ENCODE data around the gene JPH3. TPM values are rescaled to one million over a fixed set of nuclear protein-coding genes. Genes with fewer than 3 reads are reported as not detected.
"Not testable (repeated sequence)": the region's sequence is repeated elsewhere in the genome, so short reads cannot be mapped to it uniquely, and the experiment has no call there.

Gene JPH3
- total RNA-seq, 1 experiment from 2014 or later = 2.6 TPM

DNA sequence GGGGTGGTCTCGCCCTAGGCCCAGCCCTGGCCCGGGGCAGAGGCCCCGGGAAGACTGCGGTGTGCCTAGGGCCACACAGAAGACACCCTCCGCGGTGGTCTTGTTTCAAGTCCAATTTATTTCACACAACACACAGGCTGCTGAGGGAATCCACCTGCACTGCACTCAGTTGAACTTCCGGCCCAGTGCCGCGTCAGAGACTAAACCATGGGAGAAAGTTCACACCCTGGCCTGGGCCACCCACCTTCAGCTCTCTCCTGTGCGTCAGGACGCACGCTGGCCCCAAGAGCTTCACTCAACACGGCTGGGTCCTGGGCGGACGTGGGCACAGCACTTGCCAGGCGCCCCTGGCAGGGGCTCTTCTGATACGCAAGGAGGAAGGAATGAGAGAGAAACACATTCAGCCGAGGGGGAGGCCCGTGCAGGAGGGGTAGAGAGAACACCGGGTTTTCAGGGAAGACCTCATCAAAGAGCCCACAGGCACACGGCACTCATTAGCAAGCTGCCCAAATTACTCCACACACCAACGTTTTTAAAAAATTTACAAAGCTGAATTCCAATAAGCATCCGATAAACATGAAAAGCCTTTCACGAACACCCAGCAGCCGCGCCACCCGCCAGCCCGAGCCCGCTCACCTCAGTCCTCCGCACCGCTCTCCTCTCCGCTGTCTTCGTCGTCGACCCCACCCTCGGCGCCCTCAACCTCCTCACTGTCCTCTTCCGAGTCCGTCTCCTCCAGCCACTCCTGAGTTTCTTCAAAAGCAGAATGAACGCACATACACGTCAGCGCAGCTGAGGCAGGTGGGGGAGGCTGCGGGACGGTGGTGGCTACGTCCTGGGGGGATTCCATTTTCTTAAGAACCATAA, 105.6 kb downstream of the JPH3 start:
- DNase-seq (ENCODE audit: low read depth, low spot score) = no peak
- in situ Hi-C loops (cut with HindIII; ENCODE audit: low pct_unique_long_range_greater_than_20kb, low sequenced_read_pairs) = no loop called here

DNA sequence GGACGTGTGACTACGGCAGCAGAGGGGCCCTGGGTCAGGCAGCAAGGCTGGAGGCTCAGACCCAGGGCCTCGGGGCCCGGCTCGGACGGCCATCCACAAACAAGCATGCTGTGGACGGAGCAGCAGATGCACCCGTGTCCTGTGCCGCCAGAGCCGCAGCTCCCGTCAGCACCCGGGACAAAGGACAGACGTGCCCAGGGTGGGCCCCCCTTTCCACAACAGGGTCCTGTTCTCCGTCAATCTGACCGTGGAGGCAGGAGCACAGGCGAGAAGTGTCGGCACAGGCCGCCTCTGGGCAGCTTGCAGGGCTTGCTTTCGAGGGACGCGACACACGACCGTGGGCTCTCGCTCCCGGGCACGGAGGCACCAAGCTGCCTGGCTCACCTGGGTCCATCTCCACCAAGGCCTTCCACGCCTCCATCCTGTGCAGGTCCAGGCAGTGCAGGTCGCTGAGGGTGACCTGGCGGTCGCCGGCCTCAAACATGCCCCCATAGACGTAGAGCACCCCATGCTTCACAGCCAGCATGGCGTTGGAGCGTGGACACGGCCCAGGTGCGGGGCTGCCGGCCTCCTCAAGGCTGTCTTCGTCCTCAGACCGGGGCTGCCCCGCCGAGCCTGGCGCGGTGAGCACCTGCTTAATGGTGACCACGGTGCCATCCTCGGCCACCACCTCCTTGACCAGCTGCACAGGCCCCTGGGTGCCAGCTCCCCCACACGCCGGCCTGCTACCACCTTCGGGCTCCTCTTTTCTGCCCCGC, 106.8 kb downstream of the JPH3 start:
- in situ Hi-C loops (cut with HindIII; ENCODE audit: low pct_unique_long_range_greater_than_20kb, low sequenced_read_pairs) = no loop called here
- DNase-seq (ENCODE audit: low read depth, low spot score) = no peak

DNA sequence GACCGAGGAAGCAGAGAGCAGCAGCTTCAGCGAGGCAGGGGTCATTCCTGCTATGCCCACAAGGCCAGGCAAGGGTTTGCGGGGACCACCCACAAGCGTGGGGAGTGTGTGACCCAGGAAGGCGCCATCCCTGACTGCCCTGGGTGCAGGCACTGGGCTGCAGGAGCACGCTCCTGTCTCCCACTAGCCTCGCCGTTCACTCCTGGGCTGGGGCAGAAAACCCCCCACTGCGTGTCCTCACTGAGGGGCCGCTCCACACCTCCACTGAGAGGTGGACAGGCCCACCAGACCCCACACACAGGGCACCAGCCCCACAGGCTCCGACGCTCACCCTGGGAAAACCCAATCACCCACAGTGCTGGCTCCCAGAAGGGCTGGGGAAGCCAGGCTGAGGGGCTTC, 107.4 kb downstream of the JPH3 start:
- in situ Hi-C loops (cut with HindIII; ENCODE audit: low pct_unique_long_range_greater_than_20kb, low sequenced_read_pairs) = no loop called here
- no peak for DNase-seq (ENCODE audit: low read depth, low spot score)

DNA sequence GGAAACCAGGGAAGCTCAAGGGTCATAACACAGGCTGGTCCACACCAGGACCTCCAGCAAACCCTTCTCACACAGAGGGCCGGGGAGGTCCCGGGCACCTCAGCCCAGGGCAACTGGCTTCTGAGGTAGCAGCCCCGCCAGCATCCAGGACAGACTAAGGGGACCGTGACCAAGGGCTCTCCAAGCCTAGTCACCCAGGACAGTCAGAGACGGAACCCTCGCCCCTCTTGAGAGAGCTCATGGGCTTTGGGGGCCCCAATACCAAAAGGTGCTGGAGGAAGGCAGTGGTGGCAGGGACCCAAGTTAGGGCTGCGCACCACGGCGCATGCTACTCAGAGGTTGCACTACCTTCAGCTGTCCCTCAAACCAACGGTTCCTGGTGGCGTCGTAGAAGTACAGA, 108.6 kb downstream of the JPH3 start:
- in situ Hi-C loops (cut with HindIII; ENCODE audit: low pct_unique_long_range_greater_than_20kb, low sequenced_read_pairs) = no loop called here
- DNase-seq (ENCODE audit: low read depth, low spot score) = no peak

DNA sequence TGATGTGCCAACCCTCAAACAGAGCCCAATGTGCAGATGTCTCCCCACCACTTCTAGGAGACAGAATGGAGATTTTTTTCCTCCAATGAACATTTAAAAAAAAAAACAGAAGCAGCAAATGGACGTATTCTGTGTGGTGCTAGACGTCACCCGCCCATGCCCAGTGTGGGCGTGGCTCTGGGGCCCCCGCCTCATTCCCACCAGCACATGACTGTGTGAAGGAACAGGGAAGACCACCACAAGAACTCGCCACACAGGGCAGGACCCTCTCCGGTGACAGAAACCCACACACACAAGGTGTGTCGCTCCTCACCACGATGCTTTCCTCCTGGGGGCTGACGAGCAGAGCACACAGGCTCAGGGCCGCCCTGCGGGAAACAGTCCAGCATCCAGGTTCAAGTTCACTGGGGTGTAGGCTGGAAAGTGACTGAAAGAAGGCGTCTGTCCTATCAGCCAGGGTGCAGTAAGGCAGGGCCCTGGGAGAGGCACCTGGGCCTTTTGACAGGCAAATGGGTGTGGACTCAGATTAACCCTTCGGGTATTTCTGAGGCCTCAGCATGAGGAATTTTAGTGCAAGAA, 110.0 kb downstream of the JPH3 start:
- no peak for DNase-seq (ENCODE audit: low read depth, low spot score)
- in situ Hi-C loops (cut with HindIII; ENCODE audit: low pct_unique_long_range_greater_than_20kb, low sequenced_read_pairs) = no loop called here

DNA sequence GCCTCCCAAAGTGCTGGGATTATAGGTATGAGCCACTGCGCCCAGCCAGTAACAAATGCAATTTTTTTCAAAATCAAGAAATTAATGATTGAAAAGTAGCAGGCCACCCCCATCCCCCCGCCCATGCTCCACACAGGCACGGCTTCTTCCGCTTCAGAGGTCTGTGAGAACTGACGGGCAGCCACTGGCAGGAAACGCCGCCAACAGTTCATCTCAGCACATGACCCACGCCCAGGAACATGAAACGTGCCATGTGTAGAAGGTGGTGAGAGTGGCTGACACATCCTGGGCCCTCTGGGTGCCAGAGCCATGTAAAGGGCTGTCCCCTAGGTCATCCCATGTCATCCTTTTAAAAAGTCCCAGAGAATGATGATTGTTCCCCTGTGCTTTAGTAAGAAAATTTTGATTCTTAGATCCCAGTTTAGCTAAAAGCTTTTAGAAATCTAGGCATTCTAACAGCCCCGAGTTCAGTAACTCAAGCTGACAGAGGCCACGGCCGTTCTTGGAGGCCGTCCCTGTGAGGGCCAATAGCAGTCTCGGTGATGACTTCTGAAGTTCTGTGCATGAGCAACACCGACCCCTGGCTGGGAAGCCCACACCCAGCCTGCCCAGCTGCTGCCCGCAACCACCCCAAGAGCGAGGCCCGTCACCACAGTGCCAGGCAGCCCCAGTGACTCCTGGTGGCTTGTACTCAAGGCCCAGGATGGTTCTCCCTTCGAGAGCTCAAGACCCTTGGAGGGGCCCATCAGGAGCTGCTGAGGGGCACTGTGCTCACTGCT, 111.3 kb downstream of the JPH3 start:
- no peak for DNase-seq (ENCODE audit: low read depth, low spot score)
- in situ Hi-C loops (cut with HindIII; ENCODE audit: low pct_unique_long_range_greater_than_20kb, low sequenced_read_pairs) = no loop called here

DNA sequence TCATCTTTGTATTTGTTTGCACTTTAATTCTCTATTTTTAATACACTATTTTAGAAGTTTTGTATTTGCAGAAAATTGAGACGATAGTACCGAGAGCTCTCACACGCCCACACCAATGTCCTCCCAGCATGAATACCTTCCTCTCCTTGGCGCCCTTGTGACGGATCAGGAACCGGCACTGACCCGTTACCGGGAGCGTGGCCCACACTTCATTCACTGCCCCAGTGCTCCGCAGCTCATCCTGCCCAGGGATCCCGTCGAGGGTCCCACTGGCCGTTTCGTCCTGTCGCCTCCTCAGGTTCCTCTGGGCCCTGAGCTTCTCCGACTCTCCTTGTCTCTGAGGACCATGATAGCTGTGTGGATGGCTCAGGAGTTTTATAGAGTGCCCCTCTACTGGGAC, 112.9 kb downstream of the JPH3 start:
- in situ Hi-C loops (cut with HindIII; ENCODE audit: low pct_unique_long_range_greater_than_20kb, low sequenced_read_pairs) = no loop called here
- DNase-seq (ENCODE audit: low read depth, low spot score) = no peak

DNA sequence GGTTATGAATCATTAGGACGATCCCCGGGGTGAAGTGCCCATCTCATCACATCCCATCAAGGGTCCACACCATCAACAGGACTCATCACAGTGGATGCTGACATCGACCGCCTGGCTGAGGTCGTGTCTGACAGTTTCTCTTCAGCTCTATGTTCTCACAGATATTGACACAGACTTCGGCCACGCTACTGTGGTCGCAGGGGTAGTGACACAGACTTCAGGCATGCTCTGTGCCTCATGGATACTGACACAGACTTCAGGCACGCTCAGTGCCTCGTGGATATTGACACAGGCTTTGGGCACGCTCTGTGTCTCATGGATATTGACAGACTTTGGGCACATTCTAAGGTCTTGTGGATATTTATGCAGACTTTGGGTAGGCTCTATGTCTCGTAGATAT, 113.3 kb downstream of the JPH3 start:
- in situ Hi-C loops (cut with HindIII; ENCODE audit: low pct_unique_long_range_greater_than_20kb, low sequenced_read_pairs) = no loop called here
- DNase-seq (ENCODE audit: low read depth, low spot score) = no peak

DNA sequence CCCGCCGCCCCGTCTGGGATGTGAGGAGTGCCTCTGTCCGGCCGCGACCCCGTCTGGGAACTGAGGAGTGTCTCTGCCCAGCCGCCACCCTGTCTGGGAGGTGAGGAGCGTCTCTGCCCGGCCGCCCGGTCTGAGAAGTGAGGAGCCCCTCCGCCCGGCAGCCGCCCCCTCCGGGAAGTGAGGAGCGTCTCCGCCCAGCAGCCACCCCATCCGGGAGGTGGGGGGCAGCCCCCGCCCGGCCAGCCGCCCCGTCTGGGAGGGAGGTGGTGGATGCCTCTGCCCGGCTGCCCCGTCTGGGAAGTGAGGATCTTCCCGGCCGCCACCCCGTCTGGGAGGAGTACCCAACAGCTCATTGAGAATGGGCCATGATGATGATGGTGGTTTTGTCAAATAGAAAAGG, 116.5 kb downstream of the JPH3 start:
- in situ Hi-C loops (cut with HindIII; ENCODE audit: low pct_unique_long_range_greater_than_20kb, low sequenced_read_pairs); DNase-seq (ENCODE audit: low read depth, low spot score): not testable (repeated sequence)

DNA sequence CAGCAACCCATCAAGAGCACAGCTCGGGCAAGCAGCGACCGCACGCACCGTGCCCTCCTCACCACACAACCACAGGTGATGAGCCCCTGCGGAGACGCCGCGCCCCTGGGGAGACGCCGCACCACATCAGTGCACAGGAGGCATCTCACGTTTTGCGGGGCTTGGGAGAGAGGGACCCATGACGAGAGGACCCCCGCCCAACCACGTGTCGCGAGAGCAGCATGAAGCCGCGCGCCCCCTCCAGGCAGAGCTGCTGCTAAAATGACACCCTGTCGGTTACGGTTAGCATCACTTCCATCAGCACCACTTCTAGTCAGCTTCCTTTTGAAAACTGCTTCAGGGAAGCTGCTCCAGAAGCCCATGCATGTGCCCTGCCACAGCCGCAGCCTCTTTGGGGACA, 118.1 kb downstream of the JPH3 start:
- in situ Hi-C loops (cut with HindIII; ENCODE audit: low pct_unique_long_range_greater_than_20kb, low sequenced_read_pairs) = no loop called here
- no peak for DNase-seq (ENCODE audit: low read depth, low spot score)

DNA sequence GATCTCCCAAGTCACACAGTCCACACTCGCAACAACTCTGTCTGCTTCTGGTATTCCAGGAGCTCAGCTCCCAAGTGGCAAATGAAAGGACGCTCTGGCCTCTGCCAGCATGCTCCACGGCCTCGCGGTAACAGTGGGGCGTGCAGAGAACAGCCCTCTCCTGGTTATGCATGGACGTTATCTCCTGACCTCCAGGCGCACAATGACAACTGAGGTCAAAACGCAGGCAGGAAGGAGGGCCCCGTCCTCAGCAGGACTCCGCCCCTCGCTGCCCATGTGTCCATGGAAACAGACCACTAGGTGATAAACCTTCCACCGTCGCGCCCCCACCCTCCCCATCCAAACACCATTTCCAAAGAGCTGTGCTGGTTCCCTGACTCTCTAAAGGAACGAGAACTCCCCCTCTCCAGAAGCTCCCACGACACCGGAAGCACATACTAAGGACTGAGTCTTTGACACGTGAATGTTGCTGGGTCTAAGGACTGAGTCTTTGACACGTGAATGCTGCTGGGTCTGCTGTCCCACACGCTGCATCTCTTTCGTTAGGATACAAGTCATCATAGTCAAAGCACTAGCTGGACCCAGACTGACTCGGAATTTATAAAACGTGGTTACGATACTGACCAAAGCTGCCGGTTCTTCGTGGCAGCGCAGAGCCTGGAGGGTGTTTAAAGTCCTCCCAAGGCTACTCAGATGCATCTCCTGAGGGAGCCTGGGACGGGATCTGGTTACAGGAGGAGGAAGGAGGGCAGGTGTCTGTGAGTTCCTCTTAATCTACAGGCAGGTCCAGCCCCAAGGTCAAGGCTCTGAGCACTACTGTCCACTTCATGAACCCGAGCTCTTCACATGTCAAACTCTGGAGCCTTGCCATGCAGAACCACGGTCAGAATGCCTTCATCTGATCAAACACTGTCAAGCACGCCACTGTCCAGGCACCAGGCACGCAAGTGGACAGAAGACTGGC, 119.6 kb downstream of the JPH3 start:
- in situ Hi-C loops (cut with HindIII; ENCODE audit: low pct_unique_long_range_greater_than_20kb, low sequenced_read_pairs) = no loop called here

DNA sequence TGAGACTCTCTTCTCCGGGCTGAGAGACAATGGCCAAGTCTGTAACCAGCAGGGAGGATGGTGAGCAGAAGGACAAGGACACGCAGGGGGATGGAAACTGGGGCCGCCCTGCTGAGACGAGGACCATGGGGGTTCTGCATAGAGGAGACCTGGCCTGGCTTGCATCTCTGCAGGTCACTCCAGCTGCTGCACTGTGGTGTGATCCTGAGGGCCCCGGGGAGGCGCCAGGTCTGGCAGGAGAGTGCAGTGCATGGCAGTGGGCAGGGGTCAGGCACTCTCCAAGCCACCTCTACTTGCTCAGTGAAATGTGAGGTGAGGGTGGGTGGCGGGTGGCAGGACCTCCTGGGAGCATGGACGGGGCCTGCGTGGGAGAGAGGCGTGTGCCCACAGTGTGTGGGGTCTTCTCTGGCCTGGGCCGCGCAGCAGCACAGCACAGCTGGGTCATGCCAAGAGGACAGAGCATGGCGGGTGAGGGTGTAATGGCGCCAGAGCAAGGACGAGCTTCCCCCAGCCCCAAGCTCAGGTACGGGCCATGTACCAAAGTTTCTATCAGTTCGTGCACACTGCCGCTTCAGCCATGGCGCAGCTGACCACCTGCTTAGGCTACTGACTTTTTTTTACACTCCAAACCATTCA, 120.4 kb downstream of the JPH3 start:
- in situ Hi-C loops (cut with HindIII; ENCODE audit: low pct_unique_long_range_greater_than_20kb, low sequenced_read_pairs) = no loop called here
- no peak for DNase-seq (ENCODE audit: low read depth, low spot score)

More for the DNA sequence above, 119.6 kb downstream of the JPH3 start:
- DNase-seq (ENCODE audit: low read depth, low spot score) = no peak

DNA sequence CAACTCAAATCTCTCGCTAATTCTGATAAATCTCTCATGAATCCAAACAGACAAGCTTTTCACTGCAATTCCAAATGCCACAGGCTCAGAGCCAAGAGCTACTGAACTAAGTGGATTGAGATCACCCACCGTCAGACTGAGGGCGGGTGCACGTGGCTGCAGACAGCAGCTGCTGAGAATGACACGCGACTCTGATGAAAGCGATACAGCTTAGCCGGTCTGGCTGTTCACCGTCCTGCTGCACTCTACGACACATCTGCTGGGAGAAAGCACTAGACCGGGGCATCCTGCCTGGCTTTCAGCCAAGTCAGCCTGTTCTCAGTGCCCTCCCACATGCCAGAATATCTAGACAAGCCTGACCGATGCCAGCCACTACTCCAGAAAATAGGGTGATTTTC, 120.9 kb downstream of the JPH3 start:
- DNase-seq (ENCODE audit: low read depth, low spot score) = peak; percentile 94
- in situ Hi-C loops (cut with HindIII; ENCODE audit: low pct_unique_long_range_greater_than_20kb, low sequenced_read_pairs) = no loop called here

DNA sequence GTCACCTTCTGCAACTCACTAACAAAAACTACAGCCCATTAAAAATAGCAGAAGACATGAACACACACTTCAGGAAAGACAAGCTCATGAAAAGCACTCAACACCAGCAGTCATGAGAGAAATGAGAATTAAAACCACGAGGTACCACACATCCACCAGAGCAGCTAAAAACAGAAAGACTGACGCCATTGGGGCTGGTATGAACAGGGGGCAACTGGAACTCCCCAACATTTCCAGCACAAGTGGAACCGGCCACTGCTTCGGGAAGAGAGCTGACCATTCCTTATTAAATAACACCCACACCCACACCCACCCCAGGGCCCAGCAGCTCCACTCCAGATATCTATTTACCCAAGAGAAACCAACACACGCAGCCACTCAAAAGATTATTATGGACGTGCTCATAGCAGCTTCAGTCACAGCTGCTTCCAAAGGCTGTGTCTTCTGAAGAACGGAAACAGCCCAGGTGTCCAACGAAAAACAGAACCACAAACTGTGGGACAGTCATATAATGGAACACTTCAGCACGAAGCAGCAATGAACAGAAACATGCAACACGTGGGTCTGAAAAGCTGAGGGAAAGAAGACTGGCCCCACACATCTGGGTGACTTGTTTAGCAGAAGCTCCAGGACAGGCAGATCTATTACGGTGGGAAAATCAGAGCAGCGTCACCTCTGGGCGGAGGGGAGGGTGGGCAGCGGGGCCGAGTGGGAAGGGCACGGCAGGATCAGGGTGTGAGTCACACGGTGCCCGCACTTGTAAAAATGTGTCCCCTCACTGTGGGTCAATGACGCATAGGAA, 122.4 kb downstream of the JPH3 start:
- no peak for DNase-seq (ENCODE audit: low read depth, low spot score)
- in situ Hi-C loops (cut with HindIII; ENCODE audit: low pct_unique_long_range_greater_than_20kb, low sequenced_read_pairs) = no loop called here

DNA sequence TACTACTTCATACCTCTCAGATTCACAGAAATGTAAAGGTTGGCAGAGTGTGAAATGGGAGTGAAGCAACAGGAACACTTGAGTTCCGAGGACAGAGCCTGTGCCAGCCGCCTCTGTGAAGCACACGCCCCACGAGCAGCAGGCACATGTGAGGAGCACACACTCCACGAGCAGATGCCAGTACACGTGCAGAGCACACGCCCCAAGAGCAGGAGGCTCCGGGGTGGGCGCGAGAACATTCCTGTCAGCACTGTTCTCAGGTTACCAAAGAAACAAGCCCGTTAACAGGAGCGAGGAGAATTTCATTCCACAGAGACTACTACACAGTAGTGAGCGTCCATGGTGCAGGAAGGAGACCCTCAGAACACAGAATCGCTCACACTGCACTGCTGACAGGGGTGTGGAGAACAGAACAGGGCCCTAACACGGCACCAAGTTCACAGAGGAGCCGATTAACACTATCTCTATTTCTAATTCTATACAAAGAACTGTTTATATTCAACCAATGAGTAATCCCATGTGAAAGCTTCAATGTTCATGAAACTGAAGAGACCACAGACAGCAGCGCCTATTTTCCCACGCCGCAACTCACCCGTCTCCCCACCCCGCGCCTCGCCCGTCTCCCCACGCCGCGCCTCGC, 123.4 kb downstream of the JPH3 start:
- DNase-seq (ENCODE audit: low read depth, low spot score) = no peak
- in situ Hi-C loops (cut with HindIII; ENCODE audit: low pct_unique_long_range_greater_than_20kb, low sequenced_read_pairs) = no loop called here
